Esophagus squamous epithelium (tissue), 5 donors: Measurements from ENCODE around the gene TMEM240. TPM values are rescaled to one million over a fixed set of nuclear protein-coding genes. Genes with fewer than 3 reads are reported as not detected.

Source experiments
- DNase-seq: peaks from one replicate; lab custom pipeline; 2025; lab: John Stamatoyannopoulos, UW
- H3K27ac ChIP-seq, 4 donors: fragments of 200-600 bp; sonication (generic); one replicate each; pipeline ENCODE4 v1.5.1; 2016 to 2019; ENCODE audit warnings: mild to moderate bottlenecking in 1 of 4
- H3K27me3 ChIP-seq, 4 donors: fragments of 200-600 bp; sonication (generic); 1 replicate in 3 of 4; 2 replicates in 1 of 4; pipeline versions ENCODE4 v1.5.1 to v1.6.0; 2017 to 2021; ENCODE audit warnings: antibody characterized with exemption in 1 of 4
- H3K36me3 ChIP-seq, 3 donors: fragments of 200-600 bp; sonication (generic); one replicate each; pipeline ENCODE4 v1.5.1; 2016 to 2019
- H3K4me1 ChIP-seq, 3 donors: fragments of 200-600 bp; sonication (generic); one replicate each; pipeline ENCODE4 v1.5.1; 2017 to 2019
- H3K4me3 ChIP-seq, 4 donors: fragments of 200-600 bp; sonication (generic); 1 replicate in 3 of 4; 2 replicates in 1 of 4; pipeline ENCODE4 v1.5.1; 2016 to 2019; ENCODE audit warnings: mild to moderate bottlenecking in 2 of 4, moderate library complexity in 1 of 4
- H3K9me3 ChIP-seq, 3 donors: fragments of 200-600 bp; sonication (generic); one replicate each; pipeline ENCODE4 v1.5.1; 2016 to 2019
- CTCF ChIP-seq, 6 experiments: fragments of 450-650 bp in 4 of 6; fragments of 200-600 bp in 2 of 6; sonication (generic) in 2 of 6; IDR thresholded peaks; one replicate each; pipeline ENCODE4 v1.5.1; 2016 to 2019; ENCODE audit warnings: antibody characterized with exemption in 6 of 6, mild to moderate bottlenecking in 4 of 6, moderate library complexity in 4 of 6
- POLR2A ChIP-seq, 4 donors: fragments of 450-650 bp; IDR thresholded peaks; one replicate each; pipeline ENCODE4 v1.6.1; 2017; ENCODE audit warnings: antibody characterized with exemption in 4 of 4, mild to moderate bottlenecking in 4 of 4, moderate library complexity in 3 of 4
- WGBS, 2 donors: methylation state at CpG; one replicate each; pipeline ENCODE4 v1.1.5; 2018; 5-methylcytosine and 5-hydroxymethylcytosine counted together
- intact Hi-C: fragments of 100-400 bp; cut with DNase I; formaldehyde crosslinking; loops from one replicate; pipeline ENCODE4 v1.15.0; 2022
- total RNA-seq, 4 donors: library from RNA; depleted of rRNA; stranded (reverse); fragments of >200 nt; gene quantifications; one replicate each; pipeline ENCODE4 v1.1.0, GENCODE V29; 2016
- donor health status: DM: yes; HTN: yes; CAD: no.

TMEM240 gene
- 1 to 10 TPM in 1 of 4 donors, not detected in 3; 2.7 TPM for total RNA-seq

GRCh38 chr1:1540090-1540817 lies at the start of gene TMEM240:
Gene TMEM240, minus strand, starts transcription at chr1:1540624. Its CDS starts 278 bp downstream, at chr1:1540346.
- peak within 1 kb of the TSS; percentile 39 to 74 (median 56) for H3K4me3 ChIP-seq
- WGBS, 2 donors: 0% methylated on average over 4 of the region's 100 CpGs; no CpG with 5 or more reads in 1 of the 2 donors
- intact Hi-C loops: no loop called here
- peaks cover 8 to 42% (median 13%) of the 10 kb centered on the region in 3 donors for H3K36me3 ChIP-seq
- peaks cover 0 to 12% (median 0%) of the 10 kb centered on the region in 4 donors for H3K27me3 ChIP-seq
- H3K4me1 ChIP-seq: peaks cover 14 to 46% (median 17%) of the 10 kb centered on the region in 3 donors
- peak within 1 kb of the TSS; percentile 39 to 80 (median 74) for H3K27ac ChIP-seq
- no peak for DNase-seq
- TF ChIP-seq POLR2A (IDR thresholded peaks at IDR 0.05) (no peak), CTCF (IDR thresholded peaks at IDR 0.05) (no peak)
- H3K9me3 ChIP-seq: no peaks in the 10 kb centered on the region

GRCh38 chr1:1583347-1584010 lies 43.1 kb upstream of the TMEM240 start:
- Histone ChIP-seq H3K4me1 (peaks cover 0 to 8% (median 0%) of the 10 kb centered on the region in 3 donors), H3K9me3 (no peaks in the 10 kb centered on the region), H3K4me3 (no peak overlapping the region), H3K27ac (no peak overlapping the region), H3K36me3 (no peaks in the 10 kb centered on the region), H3K27me3 (peaks cover 0 to 72% (median 0%) of the 10 kb centered on the region in 4 donors)
- WGBS, 2 donors: 83 to 86% methylated on average over 21 of the region's 23 CpGs
- no peak for DNase-seq
- intact Hi-C loops: no loop called here
- no peak for TF ChIP-seq CTCF (IDR thresholded peaks at IDR 0.05)
- TF ChIP-seq POLR2A (IDR thresholded peaks at IDR 0.05): no peak

- Histone ChIP-seq H3K27ac (no peak overlapping the region), H3K4me1 (peaks cover 0 to 8% (median 0%) of the 10 kb centered on the region in 3 donors), H3K27me3 (peaks cover 0 to 73% (median 0%) of the 10 kb centered on the region in 4 donors), H3K9me3 (no peaks in the 10 kb centered on the region), H3K36me3 (no peaks in the 10 kb centered on the region), H3K4me3 (no peak overlapping the region)
- TF ChIP-seq CTCF (IDR thresholded peaks at IDR 0.05) (no peak), POLR2A (IDR thresholded peaks at IDR 0.05) (no peak)
- no peak for DNase-seq
- WGBS, 2 donors: 55 to 61% methylated on average over 5 to 6 of the region's 9 CpGs
- intact Hi-C loops: no loop called here
These were observed 42.3 kb upstream of the TMEM240 start for GRCh38 chr1:1582585-1583346.

GRCh38 chr1:1578371-1578940 lies 38.0 kb upstream of the TMEM240 start:
- Histone ChIP-seq H3K36me3 (no peaks in the 10 kb centered on the region), H3K4me3 (no peak overlapping the region), H3K9me3 (no peaks in the 10 kb centered on the region), H3K27me3 (peaks cover 0 to 46% (median 0%) of the 10 kb centered on the region in 4 donors), H3K27ac (no peak overlapping the region), H3K4me1 (peaks cover 3 to 24% (median 6%) of the 10 kb centered on the region in 3 donors)
- 79 to 91% methylated on average over 2 to 4 of the region's 13 CpGs for WGBS, 2 donors
- TF ChIP-seq CTCF (IDR thresholded peaks at IDR 0.05): no peak
- no peak for DNase-seq
- intact Hi-C loops: no loop called here
